GM18507 (cell line): ENCODE results near the gene MED16.
A peak's percentile ranks its signal among the peaks of the same experiment; 100 is the strongest.
"Not testable (repeated sequence)": the region's sequence is repeated elsewhere in the genome, so short reads cannot be mapped to it uniquely, and the experiment has no call there.

ENCODE experiments used
- DNase-seq: peaks from one replicate; pipeline ENCODE4 v3.0.0; 2011; ENCODE audit warnings: low read depth; ENCODE audit not compliant: insufficient read length; ENCODE audit errors: extremely low spot score
- FAIRE-seq: peaks from 2 replicates; lab custom pipeline; 2011; peaks lifted over from hg19 to GRCh38; lab: Jason Lieb, UNC

Gene MED16

GRCh38 chr19:896434-896833 is 3.4 kb upstream of the MED16 start:
- DNase-seq (no peak), FAIRE-seq (no peak)

GRCh38 chr19:892243-892893 is 619 bp downstream of the MED16 start:
- no peak for FAIRE-seq
- DNase-seq = no peak

- not testable (repeated sequence) for DNase-seq, FAIRE-seq
Observed at GRCh38 chr19:891421-892200, 1.4 kb downstream of the MED16 start.

- no peak for DNase-seq
- FAIRE-seq = no peak
Observed at GRCh38 chr19:890831-891230, 2.2 kb downstream of the MED16 start.

- FAIRE-seq (no peak), DNase-seq (no peak)
Observed at GRCh38 chr19:889662-890295, 3.2 kb downstream of the MED16 start.

- DNase-seq (no peak), FAIRE-seq (peak; percentile 66)
Observed at GRCh38 chr19:888581-889385, 4.2 kb downstream of the MED16 start.

- FAIRE-seq (no peak), DNase-seq (no peak)
Observed at GRCh38 chr19:887599-887998, 5.4 kb downstream of the MED16 start.

GRCh38 chr19:887072-887471 is 5.9 kb downstream of the MED16 start:
- FAIRE-seq (no peak), DNase-seq (no peak)

- DNase-seq (no peak), FAIRE-seq (no peak)
Observed at GRCh38 chr19:885536-886224, 7.3 kb downstream of the MED16 start.

GRCh38 chr19:884420-885211 is 8.4 kb downstream of the MED16 start:
- no peak for FAIRE-seq
- DNase-seq = no peak

GRCh38 chr19:883661-884211 is 9.3 kb downstream of the MED16 start:
- DNase-seq = no peak

GRCh38 chr19:882871-883497 is 10.0 kb downstream of the MED16 start:
- DNase-seq (no peak), FAIRE-seq (no peak)

More at GRCh38 chr19:883661-884211, 9.3 kb downstream of the MED16 start:
- no peak for FAIRE-seq

GRCh38 chr19:881385-882071 is 11.5 kb downstream of the MED16 start:
- FAIRE-seq (no peak), DNase-seq (no peak)

GRCh38 chr19:879711-880438 is 13.1 kb downstream of the MED16 start:
- FAIRE-seq (no peak), DNase-seq (no peak)

- FAIRE-seq, DNase-seq: not testable (repeated sequence)
Observed at GRCh38 chr19:878751-879561, 14.0 kb downstream of the MED16 start.
